Stimulated activated CD4-positive, alpha-beta T cell treated with anti-CD3 and anti-CD28 coated beads, Interleukin-15, amount 100 ng/mL, for 1 hour (primary cell): Measurements from ENCODE around the gene NSF.
A peak's percentile ranks its signal among the peaks of the same experiment; 100 is the strongest.
"Not testable (repeated sequence)": the region's sequence is repeated elsewhere in the genome, so short reads cannot be mapped to it uniquely, and the experiment has no call there.

ENCODE experiments used
- DNase-seq, 2 donors: peaks; one replicate each; pipeline ENCODE4 v3.0.0-alpha.2; 2020; ENCODE audit warnings: low read depth in 1 of 2, low spot score in 1 of 2

The NSF gene

DNA sequence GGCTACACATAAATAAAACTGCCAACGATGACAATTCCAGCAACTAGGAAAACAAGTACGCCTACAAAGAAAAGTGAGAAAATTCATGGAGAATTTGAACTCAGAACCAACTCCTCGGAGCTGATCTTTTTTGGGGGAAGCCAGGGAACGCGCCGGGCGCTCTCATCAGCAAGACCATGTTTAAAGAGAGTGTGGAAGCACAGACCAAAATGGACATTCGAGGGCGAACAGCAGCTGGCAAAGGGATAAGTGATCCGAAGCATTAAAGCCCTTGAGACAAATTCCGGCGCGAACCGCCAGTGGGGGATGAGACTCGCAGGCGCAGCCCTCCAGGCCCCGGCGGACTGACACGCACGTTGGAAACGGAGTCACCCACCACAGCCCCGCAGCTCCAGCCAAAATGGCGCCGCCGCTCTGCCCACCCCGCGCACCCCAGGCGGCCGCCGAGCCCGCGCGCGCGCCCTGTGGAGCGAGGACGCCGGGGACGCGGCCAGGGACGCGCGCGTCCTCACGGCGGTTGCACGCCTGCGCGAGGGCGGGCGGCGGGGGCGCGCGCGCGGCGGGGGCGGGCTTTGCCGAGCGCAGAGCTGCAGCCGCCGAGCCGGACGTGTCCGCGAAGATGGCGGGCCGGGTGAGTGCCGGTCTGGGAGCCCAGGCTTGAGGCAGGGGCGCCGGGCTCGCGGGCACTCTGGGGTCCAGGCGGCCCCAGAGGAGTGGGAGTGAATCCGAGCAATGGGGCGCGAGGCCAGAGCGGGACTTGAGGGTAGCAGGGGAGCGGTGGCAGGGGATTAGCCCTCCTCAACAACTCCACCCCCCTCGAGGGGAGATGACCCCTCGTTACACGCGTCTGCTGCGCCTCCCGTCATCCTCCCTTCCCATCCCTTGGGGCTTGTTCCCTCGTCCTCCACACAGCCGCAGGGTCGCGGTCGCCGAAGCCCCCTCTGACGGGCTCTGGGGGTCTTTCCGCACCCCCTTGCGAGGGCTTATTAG lies at the start of gene NSF:
TSS of gene NSF (plus strand) at position 513 of the 990 bp plus-strand sequence. CDS start at position 620, 107 bp downstream.
- not testable (repeated sequence) for DNase-seq

DNA sequence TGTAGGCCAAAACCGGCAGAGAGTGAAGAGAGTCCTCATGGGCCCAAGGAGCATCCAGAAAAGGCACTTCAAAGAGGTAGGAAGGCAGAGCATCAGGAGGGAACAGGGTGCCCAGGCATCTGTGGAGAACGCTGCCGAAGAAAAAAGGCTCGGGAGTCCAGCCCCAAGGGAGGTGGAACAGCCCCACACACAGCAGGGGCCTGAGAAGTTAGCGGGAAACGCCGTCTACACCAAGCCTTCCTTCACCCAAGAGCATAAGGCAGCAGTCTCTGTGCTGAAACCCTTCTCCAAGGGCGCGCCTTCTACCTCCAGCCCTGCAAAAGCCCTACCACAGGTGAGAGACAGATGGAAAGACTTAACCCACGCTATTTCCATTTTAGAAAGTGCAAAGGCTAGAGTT lies 41.9 kb upstream of the NSF start:
- DNase-seq: not testable (repeated sequence)

- not testable (repeated sequence) for DNase-seq
These were observed 31.3 kb upstream of the NSF start for GRCh38 chr17:46559155-46559554.

- DNase-seq: not testable (repeated sequence)
These were observed 30.4 kb upstream of the NSF start for GRCh38 chr17:46560048-46560447.

- DNase-seq: not testable (repeated sequence)
These were observed 24.2 kb upstream of the NSF start for GRCh38 chr17:46566284-46566683.

- not testable (repeated sequence) for DNase-seq
These were observed 23.5 kb upstream of the NSF start for GRCh38 chr17:46566980-46567379.

GRCh38 chr17:46571796-46572195 lies 18.7 kb upstream of the NSF start:
- not testable (repeated sequence) for DNase-seq

DNA sequence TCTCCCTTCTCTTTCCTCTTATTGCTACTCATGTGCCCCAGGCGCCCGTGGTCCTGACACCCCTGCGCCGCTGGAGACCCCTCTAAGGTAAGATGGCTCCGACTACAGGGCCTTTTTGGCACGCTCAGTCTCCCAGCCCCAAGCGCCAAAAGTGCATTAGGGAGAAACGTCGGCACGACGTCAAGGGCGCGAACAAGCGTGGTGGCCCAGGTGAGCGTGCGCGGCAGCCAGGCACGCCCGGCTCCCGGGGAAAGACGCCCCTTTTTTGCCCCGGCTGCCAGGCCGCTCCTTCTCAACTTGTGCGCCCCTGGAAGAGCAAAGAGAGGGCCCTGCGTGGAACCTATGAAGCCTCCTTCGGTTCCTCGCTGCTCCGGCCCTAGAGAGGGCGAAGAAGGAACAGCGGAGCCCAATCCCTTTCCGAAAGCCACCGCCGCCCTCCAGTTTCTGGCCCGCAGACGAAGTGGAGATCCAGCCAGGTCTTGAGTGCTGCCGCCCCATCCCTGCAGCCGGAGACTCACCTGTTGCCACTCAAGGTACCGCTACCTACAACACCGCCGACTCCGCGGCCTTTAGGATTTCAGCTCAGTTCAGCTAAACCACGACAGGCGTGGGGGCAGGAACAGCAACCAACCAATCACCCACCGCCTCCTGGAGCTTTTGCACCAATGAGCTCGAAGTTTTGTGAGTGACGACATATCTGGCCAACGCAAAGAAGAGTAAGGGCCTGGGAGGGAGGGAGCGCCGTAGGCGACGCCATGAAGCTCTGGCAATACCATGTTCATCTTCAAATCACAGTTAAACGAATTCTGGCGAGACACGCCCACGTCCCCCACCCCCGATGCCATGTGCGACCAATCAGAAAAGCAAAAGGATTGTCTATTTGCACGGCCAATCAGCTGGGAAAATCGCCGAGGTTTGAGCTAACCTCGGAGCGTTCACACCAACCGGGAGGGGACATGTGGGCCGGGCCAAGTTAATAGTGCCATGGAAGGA lies 11.1 kb upstream of the NSF start, which contains the start of gene ARL17A:
TSS of gene ARL17A (minus strand) at position 609 of the 993 bp plus-strand sequence. CDS start 3,369 bp downstream, outside the sequence.
- DNase-seq: peak; percentile 40 to 62

- DNase-seq: not testable (repeated sequence)
These were observed 10.4 kb upstream of the NSF start for GRCh38 chr17:46580082-46580481.

DNA sequence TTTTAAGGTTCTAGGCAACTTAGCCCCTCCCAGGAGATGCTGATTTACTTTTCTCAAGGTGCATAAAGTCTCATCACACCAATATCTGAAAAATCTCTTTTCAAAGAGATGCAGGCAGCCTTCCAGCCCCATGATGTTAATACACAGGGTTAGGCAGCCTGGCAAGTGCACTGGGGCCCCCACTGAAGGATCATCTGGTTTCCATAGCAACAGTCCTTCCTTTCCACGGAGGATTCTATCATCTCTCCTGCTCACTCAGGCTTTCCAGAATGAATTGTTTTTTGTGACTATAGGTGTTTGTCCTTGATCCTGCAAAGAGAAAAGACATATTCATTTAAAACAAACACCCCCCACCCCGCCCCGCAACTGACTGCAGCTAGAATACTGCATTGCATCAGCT lies 5.0 kb upstream of the NSF start:
- not testable (repeated sequence) for DNase-seq

- not testable (repeated sequence) for DNase-seq
These were observed 863 bp downstream of the NSF start for GRCh38 chr17:46591332-46591731.

DNA sequence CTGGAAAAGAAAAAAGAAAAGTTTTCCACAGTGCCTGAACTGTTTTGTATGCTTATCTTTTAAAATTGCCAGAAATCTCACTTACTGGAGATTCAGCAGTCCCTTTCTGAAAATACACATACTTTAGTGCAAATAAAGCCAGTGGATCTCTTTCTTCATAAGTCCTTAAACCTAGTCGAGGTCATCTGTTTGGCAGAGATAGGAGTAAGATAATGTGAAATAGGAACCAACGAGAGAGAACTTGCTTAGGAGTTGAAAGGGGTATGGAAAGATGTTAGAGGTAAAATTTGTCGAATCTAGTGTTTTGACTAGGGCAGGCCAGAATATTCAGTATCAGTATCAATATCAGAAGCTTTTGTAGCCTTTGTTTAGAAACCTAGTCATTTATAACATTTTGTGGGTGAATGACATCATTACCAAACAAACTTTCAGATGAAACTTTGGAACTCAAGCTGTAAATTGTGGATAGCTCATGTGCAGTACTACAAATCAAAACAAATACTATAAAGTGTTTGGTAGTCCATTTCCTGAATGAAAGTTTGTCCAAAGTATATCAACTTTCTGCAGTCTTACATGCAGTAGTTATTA lies 8.0 kb downstream of the NSF start:
- DNase-seq: not testable (repeated sequence)

DNA sequence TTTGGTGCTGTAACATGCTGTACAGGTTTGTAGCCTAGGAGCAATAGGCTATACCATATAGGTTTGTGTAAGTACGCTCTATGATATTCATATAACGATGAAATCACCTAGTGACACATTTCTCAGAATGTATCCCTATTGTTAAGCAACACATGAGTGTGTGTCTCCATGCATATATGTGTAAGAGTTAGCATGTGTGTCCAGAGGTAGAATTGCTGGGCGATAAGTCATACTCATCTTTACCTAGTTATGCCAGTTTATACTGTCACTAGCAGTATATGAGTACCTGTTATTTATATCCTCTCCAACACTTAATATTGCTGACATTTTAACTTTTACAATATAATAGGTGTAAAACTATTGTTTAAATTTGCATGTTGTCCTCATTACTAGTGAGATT lies 10.3 kb downstream of the NSF start:
- DNase-seq: not testable (repeated sequence)

GRCh38 chr17:46603125-46603524 lies 12.7 kb downstream of the NSF start:
- not testable (repeated sequence) for DNase-seq

DNA sequence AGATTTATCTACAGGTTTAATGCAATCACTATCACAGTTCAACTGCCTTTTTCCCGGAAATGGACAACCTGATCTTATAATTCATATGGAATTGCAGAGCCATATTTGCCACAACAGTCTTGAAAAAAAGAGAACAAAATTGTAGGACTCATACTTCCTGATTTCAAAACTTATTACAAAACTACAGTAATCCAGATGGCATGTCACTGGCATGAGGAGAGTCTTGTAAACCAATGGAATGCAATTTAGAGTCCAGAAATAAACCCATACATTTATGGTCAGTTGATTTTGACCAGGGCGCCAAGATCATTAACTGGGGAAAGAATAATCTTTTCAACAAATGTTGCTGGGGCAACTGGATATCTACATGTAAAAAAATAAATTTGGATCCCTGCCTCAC lies 20.8 kb downstream of the NSF start:
- not testable (repeated sequence) for DNase-seq

GRCh38 chr17:46613876-46614275 lies 23.4 kb downstream of the NSF start:
- not testable (repeated sequence) for DNase-seq

- DNase-seq: not testable (repeated sequence)
These were observed 26.7 kb downstream of the NSF start for GRCh38 chr17:46617121-46617520.

DNA sequence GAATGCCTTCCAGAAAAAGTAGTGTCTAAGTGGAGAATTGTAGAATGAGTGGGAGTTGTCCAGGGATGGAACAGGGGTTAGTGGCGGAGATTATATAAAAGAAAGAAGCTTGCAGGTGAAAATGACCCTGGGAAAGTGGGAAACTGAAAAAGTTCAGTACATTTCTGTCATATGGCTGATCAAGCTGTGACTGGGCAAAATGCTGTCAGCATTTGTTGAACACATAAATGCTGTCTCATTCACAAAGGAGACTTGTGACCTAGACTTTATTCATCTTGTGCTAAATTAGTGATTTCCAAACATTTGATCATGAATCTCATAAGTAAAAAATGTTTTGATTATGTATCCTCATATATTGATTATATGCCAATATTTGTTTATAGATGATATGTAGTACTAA lies 28.5 kb downstream of the NSF start:
- DNase-seq: not testable (repeated sequence)

DNA sequence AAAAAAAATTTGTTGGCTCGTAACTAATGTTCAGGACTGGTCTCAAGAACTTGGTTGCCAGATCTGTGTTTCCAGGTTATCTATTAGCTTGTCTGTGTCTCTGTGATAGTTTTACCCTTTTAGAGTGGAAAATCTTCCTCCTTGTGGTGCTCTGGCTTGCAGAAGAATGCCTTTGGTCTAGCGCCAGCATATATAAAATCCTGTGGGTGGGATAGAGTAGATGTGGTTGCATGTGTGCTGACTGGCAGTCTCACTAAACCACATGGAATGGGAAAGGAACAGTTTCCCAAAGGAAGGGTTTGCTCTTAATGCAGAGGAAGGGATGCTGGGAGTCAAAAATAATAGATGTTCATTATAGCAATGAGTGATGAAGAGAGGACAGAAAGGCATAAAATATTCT lies 33.3 kb downstream of the NSF start:
- DNase-seq: not testable (repeated sequence)

- DNase-seq: not testable (repeated sequence)
These were observed 34.3 kb downstream of the NSF start for GRCh38 chr17:46624726-46625125.

GRCh38 chr17:46627452-46627851 lies 37.0 kb downstream of the NSF start:
- DNase-seq: not testable (repeated sequence)
